GM21529 (cell line): ENCODE results near the gene KIFC1.

Experiments used
- ATAC-seq: cut with Tn5 transposase; IDR thresholded peaks from one replicate; pipeline ENCODE4 v1.9.1; 2021; ENCODE audit not compliant: unreplicated experiment

KIFC1 gene

DNA sequence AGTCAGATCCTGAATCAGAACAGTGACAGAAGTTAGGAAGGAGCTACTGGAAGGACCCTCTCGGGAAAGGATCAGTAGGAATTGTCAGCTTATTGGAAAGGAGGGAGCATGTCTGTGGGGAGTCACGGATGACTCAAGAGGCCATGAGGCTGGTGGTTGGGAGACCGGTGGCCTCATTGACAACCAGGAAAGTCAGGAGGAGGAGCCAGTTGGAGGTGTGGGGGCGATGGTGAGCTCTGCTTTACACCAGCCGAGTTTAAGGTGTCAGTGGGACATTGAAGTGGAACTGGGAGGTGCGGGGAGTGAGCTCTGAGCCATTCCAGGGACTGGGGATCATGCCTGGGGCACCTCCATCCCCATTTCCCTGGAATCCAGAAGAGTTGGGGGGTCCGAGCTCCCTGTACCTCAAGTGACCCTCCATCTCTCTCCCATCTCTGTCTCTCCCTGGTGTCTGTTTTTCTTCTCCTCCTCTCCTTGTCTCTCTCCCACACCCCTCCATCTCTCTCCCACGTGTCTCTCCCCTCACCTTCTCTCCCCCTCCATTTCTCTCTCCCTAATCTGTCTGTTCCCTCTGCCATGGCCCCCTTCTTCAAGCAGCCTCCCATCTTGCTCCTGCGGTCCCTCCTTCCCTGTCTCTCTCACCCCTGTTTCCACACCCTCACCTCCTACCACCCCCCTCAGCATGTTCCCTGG, 48.5 kb downstream of the KIFC1 start:
- no peak for ATAC-seq

DNA sequence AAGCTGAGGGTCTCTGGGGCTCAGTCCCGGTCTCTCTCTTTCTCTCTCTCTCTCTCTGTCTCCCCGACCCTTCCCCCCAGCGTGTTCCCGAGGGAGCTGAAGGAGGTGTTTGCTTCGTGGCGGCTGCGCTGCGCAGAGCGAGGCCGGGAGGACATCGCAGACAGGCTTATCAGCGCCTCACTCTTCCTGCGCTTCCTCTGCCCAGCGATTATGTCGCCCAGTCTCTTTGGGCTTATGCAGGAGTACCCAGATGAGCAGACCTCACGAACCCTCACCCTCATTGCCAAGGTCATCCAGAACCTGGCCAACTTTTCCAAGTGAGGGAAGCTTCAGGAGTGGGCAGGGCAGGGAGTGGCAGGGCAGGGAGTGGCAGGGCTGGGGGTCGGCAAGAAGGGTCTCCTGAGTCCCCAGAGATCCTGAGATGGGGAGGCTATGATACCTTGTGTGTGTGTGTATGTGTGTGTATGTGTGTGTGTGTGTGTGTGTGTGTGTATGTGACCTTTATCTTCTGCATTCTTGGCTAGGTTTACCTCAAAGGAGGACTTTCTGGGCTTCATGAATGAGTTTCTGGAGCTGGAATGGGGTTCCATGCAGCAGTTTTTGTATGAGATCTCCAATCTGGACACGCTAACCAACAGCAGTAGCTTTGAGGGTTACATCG, 49.2 kb downstream of the KIFC1 start:
- no peak for ATAC-seq

DNA sequence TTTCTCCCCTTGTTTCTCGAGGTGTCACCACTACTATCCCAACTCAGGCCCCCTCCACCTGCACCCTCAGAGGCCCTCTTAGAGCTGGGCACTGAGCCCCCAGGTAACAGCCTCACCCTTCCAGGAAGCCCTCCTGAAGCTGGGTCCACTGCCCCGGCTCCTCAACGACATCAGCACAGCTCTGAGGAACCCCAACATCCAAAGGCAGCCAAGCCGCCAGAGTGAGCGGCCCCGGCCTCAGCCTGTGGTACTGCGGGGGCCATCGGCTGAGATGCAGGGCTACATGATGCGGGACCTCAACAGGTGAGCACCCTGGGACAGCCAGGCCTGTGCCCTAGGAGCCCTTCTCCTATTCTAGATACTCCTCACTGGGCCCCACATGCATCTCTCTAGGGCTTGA, 49.8 kb downstream of the KIFC1 start:
- no peak for ATAC-seq

DNA sequence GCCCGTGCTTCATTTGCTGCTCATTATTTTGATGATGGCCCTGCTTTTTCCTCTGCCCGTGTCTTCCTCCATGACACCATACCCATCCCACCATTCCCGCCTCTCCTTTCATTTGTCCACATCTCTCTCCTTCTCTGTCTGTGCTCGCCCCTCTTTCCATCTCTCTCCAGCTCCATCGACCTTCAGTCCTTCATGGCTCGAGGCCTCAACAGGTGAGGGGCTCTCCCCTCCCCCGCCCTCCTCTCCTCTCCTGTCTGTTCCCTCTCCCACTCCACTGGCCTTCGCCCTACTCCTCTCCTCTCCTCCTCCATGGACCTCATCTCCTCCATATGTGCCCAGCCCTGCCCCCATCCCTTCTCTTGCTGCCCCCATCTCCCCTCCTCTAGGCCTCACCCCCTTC, 50.7 kb downstream of the KIFC1 start:
- ATAC-seq: no peak

DNA sequence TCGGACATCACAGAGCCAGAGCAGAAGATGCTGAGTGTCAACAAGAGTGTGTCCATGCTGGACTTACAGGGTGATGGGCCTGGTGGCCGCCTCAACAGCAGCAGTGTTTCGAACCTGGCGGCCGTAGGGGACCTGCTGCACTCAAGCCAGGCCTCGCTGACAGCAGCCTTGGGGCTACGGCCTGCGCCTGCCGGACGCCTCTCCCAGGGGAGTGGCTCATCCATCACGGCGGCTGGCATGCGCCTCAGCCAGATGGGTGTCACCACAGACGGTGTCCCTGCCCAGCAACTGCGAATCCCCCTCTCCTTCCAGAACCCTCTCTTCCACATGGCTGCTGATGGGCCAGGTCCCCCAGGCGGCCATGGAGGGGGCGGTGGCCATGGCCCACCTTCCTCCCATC, 51.4 kb downstream of the KIFC1 start:
- ATAC-seq: no peak

DNA sequence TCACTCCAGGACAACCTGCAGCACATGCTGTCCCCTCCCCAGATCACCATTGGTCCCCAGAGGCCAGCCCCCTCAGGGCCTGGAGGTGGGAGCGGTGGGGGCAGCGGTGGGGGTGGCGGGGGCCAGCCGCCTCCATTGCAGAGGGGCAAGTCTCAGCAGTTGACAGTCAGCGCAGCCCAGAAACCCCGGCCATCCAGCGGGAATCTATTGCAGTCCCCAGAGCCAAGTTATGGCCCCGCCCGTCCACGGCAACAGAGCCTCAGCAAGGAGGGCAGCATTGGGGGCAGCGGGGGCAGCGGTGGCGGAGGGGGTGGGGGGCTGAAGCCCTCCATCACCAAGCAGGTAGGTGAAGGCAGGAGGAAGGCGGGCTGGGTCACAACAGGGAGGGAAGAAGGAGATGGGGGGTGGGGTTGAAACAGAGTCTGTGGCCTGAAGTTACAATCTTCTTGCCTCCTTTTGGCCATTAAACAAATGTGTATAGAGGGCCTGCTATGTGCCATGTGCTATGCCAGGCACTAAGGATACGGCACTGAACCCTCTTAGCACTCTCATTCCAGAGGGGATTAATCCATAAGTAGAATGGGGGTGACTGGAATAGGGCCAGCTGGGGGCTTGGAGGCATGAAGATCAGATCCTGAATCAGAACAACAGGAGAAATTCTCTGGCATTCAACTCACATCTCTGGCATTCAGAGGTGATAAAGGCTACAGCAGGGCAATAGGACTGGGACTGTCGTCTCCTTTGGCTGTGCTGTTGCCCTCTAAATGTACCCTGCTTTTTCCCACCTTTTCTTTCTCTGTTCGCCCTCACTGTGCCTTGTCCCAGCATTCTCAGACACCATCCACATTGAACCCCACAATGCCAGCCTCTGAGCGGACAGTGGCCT, 52.2 kb downstream of the KIFC1 start:
- ATAC-seq: no peak

DNA sequence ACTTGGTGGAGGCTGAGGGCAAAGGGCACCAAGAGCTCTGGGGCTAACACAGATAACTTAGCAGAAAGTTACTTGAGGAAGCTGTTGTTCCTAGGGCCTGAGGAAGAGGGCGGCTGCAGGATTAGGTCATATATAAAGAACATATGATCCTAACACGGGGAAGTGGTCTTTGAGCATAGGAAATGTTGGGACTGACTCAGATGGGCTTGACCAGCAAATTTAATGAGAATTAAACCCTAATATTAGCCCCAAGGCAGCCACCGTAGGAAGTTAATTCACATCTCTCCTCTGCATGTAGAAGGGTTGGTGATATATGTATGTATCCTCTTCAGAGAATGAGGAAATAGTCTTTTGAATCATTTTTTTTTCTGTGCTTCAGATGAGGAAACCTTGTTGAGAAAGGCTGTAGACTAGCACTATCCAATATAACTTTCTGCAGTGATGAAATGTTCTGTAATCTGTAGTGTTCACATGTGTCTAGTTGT, 53.5 kb downstream of the KIFC1 start:
- ATAC-seq: no peak

DNA sequence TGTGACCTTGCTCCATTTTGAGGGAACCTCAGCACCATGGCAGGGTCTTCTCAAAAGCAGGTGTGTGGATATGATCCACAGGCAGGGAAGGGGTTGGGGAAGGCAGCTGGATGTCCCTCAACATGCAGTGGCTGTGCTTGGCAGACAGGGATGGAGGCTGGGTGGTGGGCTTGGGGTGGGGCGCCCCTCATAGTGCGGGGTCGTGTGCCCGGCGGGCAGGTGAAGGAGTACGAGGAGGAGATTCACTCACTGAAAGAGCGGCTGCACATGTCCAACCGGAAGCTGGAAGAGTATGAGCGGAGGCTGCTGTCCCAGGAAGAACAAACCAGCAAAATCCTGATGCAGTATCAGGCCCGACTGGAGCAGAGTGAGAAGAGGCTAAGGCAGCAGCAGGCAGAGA, 54.7 kb downstream of the KIFC1 start:
- ATAC-seq: no peak

DNA sequence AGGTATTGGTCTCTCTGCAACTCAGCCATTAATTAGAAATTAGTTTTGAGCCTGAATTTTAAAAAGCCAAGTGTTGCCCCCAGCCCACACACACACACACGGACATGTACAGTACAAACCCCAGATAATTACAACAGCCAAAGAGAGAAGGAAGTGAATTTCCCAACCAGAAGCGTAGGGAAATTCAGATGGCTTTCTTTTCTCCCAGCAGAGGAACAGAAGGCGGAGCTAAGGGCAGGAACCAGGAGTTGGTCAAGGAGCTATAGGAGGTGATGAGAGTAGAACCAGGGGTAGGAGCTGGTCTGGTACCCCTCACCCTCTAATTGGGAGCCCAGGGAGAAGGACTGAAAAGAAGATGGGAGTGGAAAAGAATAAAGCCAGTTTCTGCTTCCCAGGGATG, 58.8 kb downstream of the KIFC1 start:
- no peak for ATAC-seq

DNA sequence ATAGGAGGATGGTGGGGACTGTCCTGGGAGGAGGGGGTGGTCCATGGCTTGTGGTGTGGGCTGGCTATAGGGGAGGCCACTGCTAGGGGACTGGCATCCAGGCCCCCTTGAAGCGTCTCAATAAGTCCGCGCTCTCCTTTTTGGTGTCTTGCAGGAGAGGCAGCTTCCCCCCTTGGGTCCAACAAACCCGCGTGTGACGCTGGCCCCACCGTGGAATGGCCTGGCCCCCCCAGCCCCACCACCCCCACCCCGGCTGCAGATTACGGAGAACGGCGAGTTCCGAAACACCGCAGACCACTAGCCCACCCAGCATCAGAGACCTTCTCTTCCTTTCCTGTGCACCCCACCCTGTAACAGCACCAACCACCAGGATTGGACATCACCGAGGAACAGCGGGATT, 60.0 kb downstream of the KIFC1 start:
- ATAC-seq: no peak

DNA sequence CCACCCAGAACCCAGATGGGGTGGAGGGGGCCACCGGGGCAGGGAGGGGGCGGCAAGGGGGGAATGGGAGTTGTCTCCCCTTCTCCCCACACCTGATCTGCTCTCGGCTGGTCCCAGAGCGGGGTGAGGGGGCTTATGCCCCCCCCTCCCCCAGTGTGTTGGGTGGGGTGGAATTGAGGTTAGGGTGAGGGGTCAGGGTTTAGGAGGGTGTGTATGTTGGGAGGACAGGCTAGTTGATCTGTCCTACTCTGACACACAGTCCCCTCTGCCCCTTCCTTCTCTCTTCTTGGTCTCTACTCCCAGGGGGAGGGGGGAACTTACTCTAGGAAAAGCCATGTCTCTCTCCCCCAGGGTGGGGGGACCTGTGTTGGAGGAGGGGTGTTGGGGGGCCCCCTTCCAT, 60.9 kb downstream of the KIFC1 start:
- ATAC-seq: no peak

DNA sequence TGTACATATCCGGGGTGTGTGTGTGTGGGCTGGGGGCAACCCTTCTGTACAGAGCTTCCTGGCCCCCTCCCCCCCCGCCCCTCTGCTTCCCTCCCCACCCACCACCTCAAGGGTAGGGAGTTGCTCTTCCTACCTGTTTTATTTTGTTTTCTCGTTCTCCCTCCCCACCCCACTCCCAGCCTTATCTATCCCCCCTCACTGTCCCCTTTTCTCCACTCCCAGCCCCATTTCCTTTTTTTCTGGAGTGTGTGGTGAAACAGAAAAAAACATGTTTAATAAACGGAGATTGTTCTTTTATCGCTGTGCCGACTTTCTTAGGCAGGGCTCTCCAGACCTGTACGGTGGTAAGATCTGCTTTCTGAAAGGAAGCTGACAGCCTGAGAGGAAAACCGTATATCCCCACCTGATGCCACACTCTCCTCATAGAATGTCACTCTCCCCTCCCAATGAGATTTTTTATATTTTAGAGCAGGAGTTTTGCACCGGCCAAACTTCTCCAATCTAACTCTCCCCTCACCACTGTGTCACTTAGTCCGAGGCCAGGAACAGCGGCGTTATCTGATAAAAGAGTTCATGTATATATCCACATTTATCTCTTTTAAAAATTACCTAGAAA, 61.9 kb downstream of the KIFC1 start:
- ATAC-seq: no peak

DNA sequence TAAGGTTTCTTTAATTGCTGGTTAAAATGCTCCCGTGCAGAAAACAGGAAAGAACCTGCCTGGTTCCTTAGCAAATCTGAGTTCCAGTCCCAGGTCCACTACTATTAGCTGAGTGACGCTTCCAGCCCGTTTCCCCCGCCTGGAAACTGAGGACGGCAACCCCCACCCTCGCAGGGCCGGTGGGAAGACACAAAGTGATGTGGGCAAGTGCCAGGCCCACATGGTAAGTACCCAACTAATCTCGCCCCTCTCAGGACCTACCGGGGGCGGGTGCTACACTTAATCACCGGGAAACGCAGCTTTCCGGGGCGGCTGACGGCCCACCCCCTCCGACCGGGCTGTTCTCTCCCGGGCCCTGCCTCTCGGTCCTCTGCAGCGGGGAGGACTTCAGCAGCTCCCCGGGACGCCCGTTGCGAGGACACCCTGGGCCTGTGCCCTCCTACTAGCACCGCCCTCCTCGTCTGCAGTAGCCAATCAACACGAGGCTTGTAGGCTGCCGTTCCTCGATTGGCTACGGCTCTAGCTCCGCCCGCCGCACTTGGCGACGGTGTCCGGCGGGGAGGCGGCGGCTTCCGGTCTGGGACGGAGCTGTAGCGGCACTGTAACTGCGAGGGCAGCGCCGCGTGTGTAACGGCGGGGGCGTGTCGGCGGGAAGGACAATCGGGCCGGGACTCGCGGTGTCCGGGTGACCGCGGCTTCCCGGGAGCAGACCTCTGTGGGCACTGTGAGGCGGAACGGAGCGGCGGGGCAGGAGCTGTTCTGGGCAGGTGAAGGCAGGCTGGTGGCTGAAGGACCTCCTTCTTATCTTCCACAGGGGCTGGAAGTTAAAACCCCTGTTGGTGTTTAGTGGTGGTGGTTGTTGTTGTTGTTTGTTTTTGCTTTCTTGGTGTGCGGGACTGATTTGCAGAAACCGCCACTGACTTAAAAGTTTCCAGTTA, 62.7 kb downstream of the KIFC1 start, which contains the start of gene ZBTB9:
TSS of gene ZBTB9 (plus strand) at position 568 of the 938 bp plus-strand sequence. CDS start 525 bp downstream, outside the sequence.
- peak; percentile 98 for ATAC-seq

DNA sequence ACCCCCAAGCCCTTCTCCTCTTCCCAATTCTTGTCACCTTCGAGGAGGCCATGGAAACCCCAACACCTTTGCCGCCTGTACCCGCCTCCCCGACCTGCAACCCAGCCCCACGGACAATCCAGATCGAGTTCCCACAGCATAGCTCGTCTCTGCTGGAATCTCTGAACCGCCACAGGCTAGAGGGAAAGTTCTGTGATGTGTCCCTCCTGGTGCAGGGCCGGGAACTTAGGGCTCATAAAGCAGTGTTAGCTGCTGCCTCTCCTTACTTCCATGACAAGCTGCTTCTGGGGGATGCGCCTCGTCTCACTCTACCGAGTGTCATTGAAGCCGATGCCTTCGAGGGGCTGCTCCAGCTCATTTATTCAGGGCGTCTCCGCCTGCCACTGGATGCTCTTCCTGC, 63.4 kb downstream of the KIFC1 start:
- no peak for ATAC-seq

DNA sequence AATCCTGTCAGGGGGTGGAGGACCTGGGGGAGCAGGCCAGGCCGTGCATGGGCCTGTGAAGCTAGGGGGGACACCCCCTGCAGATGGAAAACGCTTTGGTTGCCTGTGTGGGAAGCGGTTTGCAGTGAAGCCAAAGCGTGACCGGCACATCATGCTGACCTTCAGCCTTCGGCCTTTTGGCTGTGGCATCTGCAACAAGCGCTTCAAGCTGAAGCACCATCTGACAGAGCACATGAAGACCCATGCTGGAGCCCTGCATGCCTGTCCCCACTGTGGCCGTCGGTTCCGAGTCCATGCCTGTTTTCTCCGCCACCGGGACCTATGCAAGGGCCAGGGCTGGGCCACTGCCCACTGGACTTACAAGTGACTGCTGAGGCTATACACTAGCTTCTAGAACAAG, 64.5 kb downstream of the KIFC1 start:
- ATAC-seq: no peak

DNA sequence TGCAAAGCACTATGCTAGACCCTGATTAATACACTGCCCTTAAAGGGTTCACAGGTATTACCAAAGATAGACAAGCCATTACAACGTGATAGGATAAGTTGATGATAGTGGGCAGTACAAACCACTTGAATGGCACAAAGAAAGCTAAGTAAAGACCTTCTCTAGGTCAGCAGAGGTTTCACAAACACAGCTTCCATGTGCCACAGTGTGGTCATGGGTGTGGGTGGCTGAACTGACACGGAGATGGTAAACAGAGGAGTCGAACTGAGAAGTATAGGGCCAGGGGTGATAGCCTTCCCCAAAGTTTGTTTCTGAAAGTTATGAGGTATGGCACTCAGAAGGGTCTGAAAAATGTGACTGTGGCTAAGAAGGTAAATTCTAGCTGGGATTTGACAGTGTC, 67.1 kb downstream of the KIFC1 start:
- no peak for ATAC-seq

DNA sequence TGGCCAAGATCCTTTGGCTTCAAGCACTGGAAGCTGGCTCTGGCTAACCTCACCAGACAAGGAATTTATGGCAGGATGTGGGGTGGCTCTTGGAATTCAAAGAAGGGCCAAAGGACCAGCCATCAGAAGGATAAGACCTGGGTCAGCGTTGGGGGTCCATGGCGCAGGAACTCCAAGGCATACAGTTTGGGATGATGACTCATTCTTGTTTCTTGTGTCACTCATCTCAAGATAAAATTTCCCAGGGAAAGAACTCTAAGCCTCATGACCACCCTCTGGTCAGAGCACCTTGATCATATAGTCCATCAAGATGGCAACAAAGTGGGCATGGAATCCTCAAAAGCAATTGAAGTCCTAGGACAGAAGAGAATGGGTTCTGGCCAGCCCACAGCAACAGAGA, 67.6 kb downstream of the KIFC1 start:
- no peak for ATAC-seq
